ENCODE measurements around the gene ST6GALNAC5. TPM values are rescaled to one million over a fixed set of nuclear protein-coding genes. Genes with fewer than 3 reads are reported as not detected.

Gene ST6GALNAC5
- total RNA-seq, 1 donor from 2014 or later: 30.7 TPM

DNA sequence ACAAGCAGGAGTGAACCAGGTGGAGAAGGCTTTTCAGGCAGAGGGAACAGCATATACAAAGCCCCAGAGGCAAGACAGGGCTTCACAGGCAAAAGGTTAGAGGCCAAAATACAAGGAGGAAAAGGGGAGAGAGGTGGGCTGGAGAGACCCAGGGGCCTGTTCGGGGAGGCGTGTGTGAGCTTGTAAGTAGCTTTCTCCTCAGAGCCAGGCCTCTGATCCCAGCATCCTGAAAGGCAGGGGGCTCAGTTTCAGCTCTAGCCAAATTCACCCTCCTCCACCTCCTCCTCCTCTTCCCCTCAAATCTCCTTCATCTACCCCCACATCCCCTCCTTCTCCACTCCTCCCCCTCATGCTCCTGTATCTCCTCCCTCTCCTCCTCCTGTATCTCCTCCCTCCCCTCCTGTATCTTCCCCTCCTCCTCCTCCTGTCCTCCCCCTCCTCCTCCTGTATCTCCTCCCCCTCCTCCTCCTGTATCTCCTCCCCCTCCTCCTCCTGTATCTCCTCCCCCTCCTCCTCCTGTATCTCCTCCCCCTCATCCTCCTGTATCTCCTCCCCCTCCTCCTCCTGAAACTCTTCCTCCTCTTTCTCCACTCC lies 148.6 kb downstream of the ST6GALNAC5 start:
- H3K4me3 Mint-ChIP-seq: no peak overlapping the region
- no peak overlapping the region for H2AFZ ChIP-seq (replicated peaks)
- H4K20me1 ChIP-seq (ENCODE audit: low read depth): peaks cover 14% of the 10 kb centered on the region
- no peak overlapping the region for H3K9ac ChIP-seq
- H3K27me3 ChIP-seq: no peaks in the 10 kb centered on the region
- peak overlapping the region; percentile 43 for H3K4me2 ChIP-seq
- H3K9me3 Mint-ChIP-seq: no peaks in the 10 kb centered on the region
- H3K27ac Mint-ChIP-seq: peak overlapping the region; percentile 91
- H3K27ac ChIP-seq: no peak overlapping the region
- no peaks in the 10 kb centered on the region for H3K79me2 ChIP-seq (ENCODE audit: low read depth)
- DNase-seq (ENCODE audit: low spot score): peak; percentile 56
- H3K36me3 ChIP-seq: no peaks in the 10 kb centered on the region
- H3K4me1 Mint-ChIP-seq: peaks cover 89% of the 10 kb centered on the region
- H3K36me3 Mint-ChIP-seq: peaks cover 2% of the 10 kb centered on the region
- TF ChIP-seq EZH2phosphoT487 (IDR thresholded peaks at IDR 0.05) (no peak), EZH2 (IDR thresholded peaks at IDR 0.05) (no peak)
- TF ChIP-seq, protein P1, sequence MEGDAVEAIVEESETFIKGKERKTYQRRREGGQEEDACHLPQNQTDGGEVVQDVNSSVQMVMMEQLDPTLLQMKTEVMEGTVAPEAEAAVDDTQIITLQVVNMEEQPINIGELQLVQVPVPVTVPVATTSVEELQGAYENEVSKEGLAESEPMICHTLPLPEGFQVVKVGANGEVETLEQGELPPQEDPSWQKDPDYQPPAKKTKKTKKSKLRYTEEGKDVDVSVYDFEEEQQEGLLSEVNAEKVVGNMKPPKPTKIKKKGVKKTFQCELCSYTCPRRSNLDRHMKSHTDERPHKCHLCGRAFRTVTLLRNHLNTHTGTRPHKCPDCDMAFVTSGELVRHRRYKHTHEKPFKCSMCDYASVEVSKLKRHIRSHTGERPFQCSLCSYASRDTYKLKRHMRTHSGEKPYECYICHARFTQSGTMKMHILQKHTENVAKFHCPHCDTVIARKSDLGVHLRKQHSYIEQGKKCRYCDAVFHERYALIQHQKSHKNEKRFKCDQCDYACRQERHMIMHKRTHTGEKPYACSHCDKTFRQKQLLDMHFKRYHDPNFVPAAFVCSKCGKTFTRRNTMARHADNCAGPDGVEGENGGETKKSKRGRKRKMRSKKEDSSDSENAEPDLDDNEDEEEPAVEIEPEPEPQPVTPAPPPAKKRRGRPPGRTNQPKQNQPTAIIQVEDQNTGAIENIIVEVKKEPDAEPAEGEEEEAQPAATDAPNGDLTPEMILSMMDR (IDR thresholded peaks at IDR 0.05): no peak
- H3K27me3 Mint-ChIP-seq (ENCODE audit: insufficient read depth, low read depth): peaks cover 2% of the 10 kb centered on the region
- peaks cover 73% of the 10 kb centered on the region for H3K4me1 ChIP-seq
- H3K4me3 ChIP-seq: no peak overlapping the region
- peaks cover 18% of the 10 kb centered on the region for H3F3A ChIP-seq (ENCODE audit: low read depth)
- H3K9me3 ChIP-seq (ENCODE audit: low read depth): no peaks in the 10 kb centered on the region

DNA sequence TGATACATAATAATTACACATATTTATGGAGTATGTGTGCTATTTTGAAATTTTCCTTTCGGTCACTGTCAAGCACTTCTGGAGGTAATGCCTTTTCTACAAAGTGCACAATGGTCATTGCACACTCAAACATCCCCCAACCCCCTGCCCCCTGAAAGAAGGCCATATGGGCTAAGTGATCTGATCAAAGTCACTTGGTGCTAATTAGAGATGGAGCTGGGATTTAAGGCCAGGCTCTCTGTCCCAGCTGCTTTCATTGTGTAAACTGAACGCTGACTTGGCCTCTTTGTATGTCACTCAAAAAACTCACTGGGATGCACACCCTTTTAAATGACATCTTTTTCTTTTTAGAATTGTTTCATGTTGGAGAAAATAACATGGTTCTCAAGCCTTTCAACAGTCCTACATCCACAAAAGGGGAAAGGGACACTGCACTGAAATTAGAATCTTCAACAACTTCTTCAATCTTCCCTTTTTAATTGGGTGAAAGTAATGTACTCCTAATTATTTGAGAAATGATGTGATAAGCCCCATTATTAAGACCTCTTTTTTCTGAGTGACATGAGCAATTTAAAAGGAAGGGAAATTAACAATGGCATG lies 149.2 kb downstream of the ST6GALNAC5 start:
- Histone ChIP-seq H3K9me3 (ENCODE audit: low read depth) (no peaks in the 10 kb centered on the region), H3K9ac (no peak overlapping the region), H4K20me1 (ENCODE audit: low read depth) (peaks cover 10% of the 10 kb centered on the region), H3F3A (ENCODE audit: low read depth) (peaks cover 17% of the 10 kb centered on the region), H3K79me2 (ENCODE audit: low read depth) (no peaks in the 10 kb centered on the region), H3K27me3 (no peaks in the 10 kb centered on the region), H3K4me2 (peak overlapping the region; percentile 51), H3K27ac (no peak overlapping the region), H2AFZ (replicated peaks) (no peak overlapping the region), H3K36me3 (no peaks in the 10 kb centered on the region), H3K4me1 (peaks cover 67% of the 10 kb centered on the region), H3K4me3 (no peak overlapping the region)
- Mint-ChIP-seq H3K4me1 (peaks cover 87% of the 10 kb centered on the region), H3K27ac (peak overlapping the region; percentile 17), H3K36me3 (peaks cover 2% of the 10 kb centered on the region), H3K27me3 (ENCODE audit: insufficient read depth, low read depth) (peaks cover 2% of the 10 kb centered on the region), H3K4me3 (peak overlapping the region; percentile 70), H3K9me3 (no peaks in the 10 kb centered on the region)
- peak; percentile 65 for DNase-seq (ENCODE audit: low spot score)
- TF ChIP-seq EZH2phosphoT487 (IDR thresholded peaks at IDR 0.05): no peak
- TF ChIP-seq, protein P1 (IDR thresholded peaks at IDR 0.05): no peak
- TF ChIP-seq EZH2 (IDR thresholded peaks at IDR 0.05): no peak

GRCh38 chr1:77018311-77018710 lies 151.0 kb downstream of the ST6GALNAC5 start:
- Histone ChIP-seq H3K4me3 (no peak overlapping the region), H3K9me3 (ENCODE audit: low read depth) (no peaks in the 10 kb centered on the region), H3F3A (ENCODE audit: low read depth) (peaks cover 17% of the 10 kb centered on the region), H3K4me1 (peaks cover 57% of the 10 kb centered on the region), H3K79me2 (ENCODE audit: low read depth) (no peaks in the 10 kb centered on the region), H3K27me3 (no peaks in the 10 kb centered on the region), H3K27ac (no peak overlapping the region), H3K9ac (no peak overlapping the region), H3K36me3 (no peaks in the 10 kb centered on the region), H3K4me2 (no peak overlapping the region), H4K20me1 (ENCODE audit: low read depth) (peaks cover 8% of the 10 kb centered on the region), H2AFZ (replicated peaks) (no peak overlapping the region)
- TF ChIP-seq EZH2phosphoT487 (IDR thresholded peaks at IDR 0.05): no peak
- no peak for TF ChIP-seq EZH2 (IDR thresholded peaks at IDR 0.05)
- H3K4me3 Mint-ChIP-seq: no peak overlapping the region
- H3K9me3 Mint-ChIP-seq: no peaks in the 10 kb centered on the region
- H3K36me3 Mint-ChIP-seq: peaks cover 4% of the 10 kb centered on the region
- peaks cover 75% of the 10 kb centered on the region for H3K4me1 Mint-ChIP-seq
- no peak for DNase-seq (ENCODE audit: low spot score)
- peaks cover 2% of the 10 kb centered on the region for H3K27me3 Mint-ChIP-seq (ENCODE audit: insufficient read depth, low read depth)
- no peak overlapping the region for H3K27ac Mint-ChIP-seq

DNA sequence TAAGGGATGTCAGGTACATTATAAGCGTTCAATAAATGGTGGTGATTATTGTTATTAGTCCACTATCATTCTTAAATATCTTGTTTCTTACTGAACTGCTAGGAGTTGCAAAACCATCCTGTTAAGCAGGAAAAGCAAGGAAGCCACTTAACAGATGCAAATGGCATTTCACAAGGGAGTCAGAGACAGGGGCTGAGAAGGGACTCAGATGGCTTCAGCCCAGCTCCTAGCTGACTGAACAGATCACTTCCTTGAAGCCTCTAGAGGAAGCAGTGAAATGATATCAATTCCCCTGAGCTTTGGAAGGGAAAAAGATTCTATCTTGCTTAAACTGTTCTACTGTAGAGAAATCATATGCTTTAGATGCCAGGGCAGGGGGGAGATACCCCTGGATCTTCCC lies 151.5 kb downstream of the ST6GALNAC5 start:
- no peak overlapping the region for H3K4me3 Mint-ChIP-seq
- no peak overlapping the region for H3K27ac Mint-ChIP-seq
- peaks cover 72% of the 10 kb centered on the region for H3K4me1 Mint-ChIP-seq
- H3K9me3 ChIP-seq (ENCODE audit: low read depth): no peaks in the 10 kb centered on the region
- H3K27me3 Mint-ChIP-seq (ENCODE audit: insufficient read depth, low read depth): peaks cover 2% of the 10 kb centered on the region
- H3K9ac ChIP-seq: no peak overlapping the region
- peaks cover 8% of the 10 kb centered on the region for H4K20me1 ChIP-seq (ENCODE audit: low read depth)
- no peak overlapping the region for H2AFZ ChIP-seq (replicated peaks)
- H3F3A ChIP-seq (ENCODE audit: low read depth): peaks cover 17% of the 10 kb centered on the region
- no peaks in the 10 kb centered on the region for H3K9me3 Mint-ChIP-seq
- no peak overlapping the region for H3K4me2 ChIP-seq
- no peak for DNase-seq (ENCODE audit: low spot score)
- H3K27ac ChIP-seq: no peak overlapping the region
- H3K36me3 ChIP-seq: no peaks in the 10 kb centered on the region
- no peak overlapping the region for H3K4me3 ChIP-seq
- H3K79me2 ChIP-seq (ENCODE audit: low read depth): no peaks in the 10 kb centered on the region
- peaks cover 4% of the 10 kb centered on the region for H3K36me3 Mint-ChIP-seq
- no peaks in the 10 kb centered on the region for H3K27me3 ChIP-seq
- H3K4me1 ChIP-seq: peaks cover 53% of the 10 kb centered on the region
- no peak for TF ChIP-seq EZH2phosphoT487 (IDR thresholded peaks at IDR 0.05)
- no peak for TF ChIP-seq EZH2 (IDR thresholded peaks at IDR 0.05)
- TF ChIP-seq, protein P1 (IDR thresholded peaks at IDR 0.05): no peak
